SK-N-SH (cell line): ENCODE measurements around the gene KIFAP3.

Experiments used
- CHD2 ChIP-seq: fragments of 150-350 bp; IDR thresholded peaks from 2 replicates; pipeline ENCODE4 v1.6.1; 2018; ENCODE audit warnings: low read length; ENCODE audit not compliant: partially characterized antibody
- CTCF ChIP-seq: fragments of 200-600 bp; sonication (generic); IDR thresholded peaks from 2 replicates; pipeline ENCODE4 v1.6.1; 2017; ENCODE audit warnings: antibody characterized with exemption, mild to moderate bottlenecking, moderate library complexity
- FOSL2 ChIP-seq: IDR thresholded peaks from 2 replicates; pipeline ENCODE4 v1.4.0; 2012; ENCODE audit warnings: low read depth, mild to moderate bottlenecking, moderate library complexity, borderline replicate concordance
- GABPA ChIP-seq: IDR thresholded peaks from 2 replicates; pipeline ENCODE4 v1.4.0; 2012; ENCODE audit warnings: low read depth, mild to moderate bottlenecking
- MXI1 ChIP-seq: IDR thresholded peaks from 2 replicates; pipeline ENCODE4 v1.6.1; 2012; ENCODE audit warnings: mild to moderate bottlenecking, low read depth, low read length, improper control_type of control experiment
- POLR2AphosphoS5 ChIP-seq: IDR thresholded peaks from 2 replicates; pipeline ENCODE4 v1.6.1; 2012; ENCODE audit warnings: low read depth, low read length
- RFX5 ChIP-seq: IDR thresholded peaks from 2 replicates; pipeline ENCODE4 v1.6.1; 2012; ENCODE audit warnings: mild to moderate bottlenecking, improper control_type of control experiment, low read length
- TEAD4 ChIP-seq: IDR thresholded peaks from 2 replicates; pipeline ENCODE4 v1.4.0; 2012; ENCODE audit warnings: mild to moderate bottlenecking, borderline replicate concordance; ENCODE audit not compliant: insufficient read depth

DNA sequence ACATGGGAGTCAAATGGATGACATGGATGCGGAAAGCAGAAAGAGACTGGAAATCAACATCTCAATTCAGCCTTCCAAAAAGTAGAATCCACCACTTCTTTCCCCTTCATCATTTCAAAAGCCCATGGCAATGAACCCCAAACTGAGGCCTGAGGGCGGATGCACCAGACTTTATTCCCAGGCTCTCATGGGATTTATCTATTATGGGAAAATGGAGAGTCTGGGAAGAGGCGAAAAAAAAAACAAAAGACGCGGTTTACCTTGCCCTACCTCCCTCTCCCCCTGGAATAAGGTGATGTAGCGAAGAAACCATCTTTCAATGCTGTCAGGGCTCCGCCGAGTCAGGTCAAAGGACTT, 624 bp downstream of the KIFAP3 start:
- TF ChIP-seq TEAD4, result no peak
- no peak for TF ChIP-seq CTCF
- TF ChIP-seq MXI1, result no peak
- no peak for TF ChIP-seq RFX5
- TF ChIP-seq GABPA, result no peak
- no peak for TF ChIP-seq POLR2AphosphoS5
- TF ChIP-seq CHD2, result no peak
- no peak for TF ChIP-seq FOSL2
